Neural cell (in vitro differentiated cells): ENCODE measurements around the gene XPR1.

Experiments used
- CTCF ChIP-seq: fragments of 450-650 bp; IDR thresholded peaks from 2 replicates; pipeline ENCODE4 v1.5.1; 2014; ENCODE audit warnings: antibody characterized with exemption, mild to moderate bottlenecking, moderate library complexity; ENCODE audit not compliant: poor library complexity, severe bottlenecking
- EZH2 ChIP-seq: fragments of 200-600, 300-800 bp; shearing (Covaris generic), sonication (generic); IDR thresholded peaks from 2 replicates; pipeline ENCODE4 v1.6.1; 2014; ENCODE audit warnings: antibody characterized with exemption, low read length, borderline replicate concordance, mild to moderate bottlenecking; ENCODE audit not compliant: insufficient read depth, poor library complexity, severe bottlenecking
- MXI1 ChIP-seq: fragments of 450-650 bp; conservative IDR thresholded peaks from 2 replicates; pipeline ENCODE4 v1.6.1; 2014; ENCODE audit warnings: antibody characterized with exemption, mild to moderate bottlenecking; ENCODE audit not compliant: poor library complexity, severe bottlenecking
- POLR2AphosphoS5 ChIP-seq: IDR thresholded peaks from 2 replicates; pipeline ENCODE4 v1.6.1; 2012

- TF ChIP-seq CTCF (no peak), POLR2AphosphoS5 (no peak), EZH2 (no peak), MXI1 (no peak)
These were observed 261.8 kb downstream of the XPR1 start for GRCh38 chr1:180893614-180894013.
